ENCODE measurements around the gene TMEM200C.

The TMEM200C gene

GRCh38 chr18:5841518-5841917, 53.8 kb downstream of the TMEM200C start:
- no peak for TF ChIP-seq CTCF (IDR thresholded peaks at IDR 0.05; ENCODE audit: low read depth, low read length)
- no peak for DNase-seq
- no peak overlapping the region for H3K4me3 ChIP-seq (ENCODE audit: low read depth, low read length)
- peaks cover 3% of the 10 kb centered on the region for H3K9me3 ChIP-seq (ENCODE audit: severe bottlenecking)
- peaks cover 2% of the 10 kb centered on the region for H3K27me3 ChIP-seq (ENCODE audit: insufficient read depth, low read depth, severe bottlenecking)
- H3K36me3 ChIP-seq, result no peaks in the 10 kb centered on the region
- no peak overlapping the region for H3K27ac ChIP-seq

GRCh38 chr18:5840547-5840946, 54.8 kb downstream of the TMEM200C start:
- TF ChIP-seq CTCF (IDR thresholded peaks at IDR 0.05; ENCODE audit: low read depth, low read length), result no peak
- DNase-seq, result no peak
- no peak overlapping the region for H3K4me3 ChIP-seq (ENCODE audit: low read depth, low read length)
- H3K36me3 ChIP-seq, result no peaks in the 10 kb centered on the region
- H3K27me3 ChIP-seq (ENCODE audit: insufficient read depth, low read depth, severe bottlenecking), result peaks cover 2% of the 10 kb centered on the region
- no peak overlapping the region for H3K27ac ChIP-seq
- peaks cover under 1% of the 10 kb centered on the region for H3K9me3 ChIP-seq (ENCODE audit: severe bottlenecking)

- Histone ChIP-seq H3K36me3 (no peaks in the 10 kb centered on the region), H3K27ac (no peak overlapping the region), H3K27me3 (ENCODE audit: insufficient read depth, low read depth, severe bottlenecking) (peaks cover 2% of the 10 kb centered on the region), H3K4me3 (ENCODE audit: low read depth, low read length) (no peak overlapping the region), H3K9me3 (ENCODE audit: severe bottlenecking) (no peaks in the 10 kb centered on the region)
- TF ChIP-seq CTCF (IDR thresholded peaks at IDR 0.05; ENCODE audit: low read depth, low read length), result no peak
- no peak for DNase-seq
These were observed 55.3 kb downstream of the TMEM200C start for GRCh38 chr18:5840025-5840424.

GRCh38 chr18:5839102-5839501, 56.2 kb downstream of the TMEM200C start:
- H3K27ac ChIP-seq, result no peak overlapping the region
- H3K4me3 ChIP-seq (ENCODE audit: low read depth, low read length), result no peak overlapping the region
- no peaks in the 10 kb centered on the region for H3K36me3 ChIP-seq
- H3K9me3 ChIP-seq (ENCODE audit: severe bottlenecking), result no peaks in the 10 kb centered on the region
- no peak for TF ChIP-seq CTCF (IDR thresholded peaks at IDR 0.05; ENCODE audit: low read depth, low read length)
- DNase-seq, result no peak
- H3K27me3 ChIP-seq (ENCODE audit: insufficient read depth, low read depth, severe bottlenecking), result peaks cover 4% of the 10 kb centered on the region
